KBM-7 (cell line): ENCODE data around the gene RAB27B.
"Not testable (repeated sequence)": the region's sequence is repeated elsewhere in the genome, so short reads cannot be mapped to it uniquely, and the experiment has no call there.

Experiments
- DNase-seq: peaks from one replicate; pipeline ENCODE4 v3.0.0-alpha.2; 2015
- in situ Hi-C: fragments of 300-500 bp; cut with MboI; formaldehyde crosslinking; loops from 2 replicates; pipeline ENCODE4 v1.14.3; 2020; ENCODE audit warnings: low sequenced_read_pairs, low pct_unique_long_range_greater_than_20kb, mixed read lengths

RAB27B gene

DNA sequence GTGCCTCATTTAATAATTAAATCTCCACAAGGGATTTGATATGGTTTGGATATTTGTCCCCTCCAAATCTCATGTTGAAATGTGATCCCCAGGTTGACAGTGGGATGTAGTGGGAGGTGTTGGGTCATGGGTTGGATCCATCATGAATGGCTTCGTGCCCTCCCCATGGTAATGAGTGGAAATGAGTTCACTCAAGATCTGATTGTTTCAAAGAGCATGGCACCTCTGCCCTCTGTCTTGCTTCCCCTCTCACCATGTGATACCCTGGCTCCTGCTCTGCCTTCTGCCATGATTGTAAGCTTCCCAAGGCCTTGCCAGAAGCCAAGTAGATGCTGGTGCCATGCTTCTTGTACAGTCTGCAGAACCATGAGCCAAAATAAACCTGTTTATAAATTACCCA is 15.0 kb upstream of the RAB27B start:
- no peak for DNase-seq
- in situ Hi-C loops = no loop called here

DNA sequence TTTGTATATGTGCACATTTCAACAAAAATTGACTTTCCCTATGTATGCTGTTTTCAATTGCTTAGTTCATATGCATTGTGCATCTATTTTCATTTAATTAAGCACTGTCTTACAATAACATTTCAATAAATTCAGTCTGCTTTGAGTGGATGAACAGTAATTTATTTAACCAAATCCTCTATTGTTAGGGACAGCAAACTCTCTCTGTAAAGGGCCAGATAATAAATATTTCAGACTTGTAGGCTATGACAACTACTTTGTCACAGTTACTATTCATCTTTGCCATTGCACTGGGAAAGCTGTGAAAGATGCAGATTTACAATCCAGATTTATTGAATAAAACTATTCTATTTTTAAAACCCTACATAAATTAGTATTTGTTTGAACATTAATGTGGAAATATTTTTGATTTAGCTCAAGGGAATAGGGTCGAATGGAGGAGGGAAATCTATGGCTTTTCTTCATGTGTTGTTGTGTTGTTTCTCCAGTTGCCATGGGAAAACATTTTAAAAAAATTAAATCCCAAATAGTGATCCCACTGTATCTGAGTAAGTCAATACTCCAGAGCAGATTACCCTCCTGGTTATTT is 14.2 kb upstream of the RAB27B start:
- in situ Hi-C loops = no loop called here
- DNase-seq = no peak

DNA sequence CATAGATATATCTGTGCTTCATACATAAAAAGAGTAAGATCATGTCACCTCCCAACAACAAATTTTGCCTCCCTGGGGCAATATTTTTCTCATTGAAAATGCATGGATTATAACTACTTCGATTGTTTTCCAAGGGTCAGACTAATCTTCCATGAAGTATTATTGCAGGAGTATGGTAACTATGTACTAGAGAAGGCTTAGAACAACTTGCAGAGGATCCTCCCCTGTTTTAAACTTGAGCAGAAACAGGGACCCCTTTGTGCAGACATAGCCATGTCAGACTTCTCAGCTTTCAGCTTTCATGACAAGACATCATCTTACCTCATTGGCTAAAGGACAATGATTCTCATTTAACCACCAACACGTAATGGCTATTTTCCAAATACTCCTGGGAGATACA is 13.2 kb upstream of the RAB27B start:
- DNase-seq = no peak
- in situ Hi-C loops = no loop called here

DNA sequence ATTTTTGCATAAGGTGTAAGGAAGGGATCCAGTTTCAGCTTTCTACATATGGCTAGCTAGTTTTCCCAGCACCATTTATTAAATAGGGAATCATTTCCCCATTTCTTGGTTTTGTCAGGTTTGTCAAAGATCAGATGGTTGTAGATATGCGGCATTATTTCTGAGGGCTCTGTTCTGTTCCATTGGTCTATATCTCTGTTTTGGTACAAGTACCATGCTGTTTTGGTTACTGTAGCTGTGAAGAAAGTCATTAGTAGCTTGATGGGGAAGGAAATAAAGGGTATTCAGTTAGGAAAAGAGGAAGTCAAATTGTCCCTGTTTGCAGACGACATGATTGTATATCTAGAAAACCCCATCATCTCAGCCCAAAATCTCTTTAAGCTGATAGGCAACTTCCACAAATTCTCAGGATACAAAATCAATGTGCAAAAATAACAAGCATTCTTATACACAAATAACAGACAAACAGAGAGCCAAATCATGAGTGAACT is 7.4 kb upstream of the RAB27B start:
- peak; percentile 64 for DNase-seq
- in situ Hi-C loops = not testable (repeated sequence)

DNA sequence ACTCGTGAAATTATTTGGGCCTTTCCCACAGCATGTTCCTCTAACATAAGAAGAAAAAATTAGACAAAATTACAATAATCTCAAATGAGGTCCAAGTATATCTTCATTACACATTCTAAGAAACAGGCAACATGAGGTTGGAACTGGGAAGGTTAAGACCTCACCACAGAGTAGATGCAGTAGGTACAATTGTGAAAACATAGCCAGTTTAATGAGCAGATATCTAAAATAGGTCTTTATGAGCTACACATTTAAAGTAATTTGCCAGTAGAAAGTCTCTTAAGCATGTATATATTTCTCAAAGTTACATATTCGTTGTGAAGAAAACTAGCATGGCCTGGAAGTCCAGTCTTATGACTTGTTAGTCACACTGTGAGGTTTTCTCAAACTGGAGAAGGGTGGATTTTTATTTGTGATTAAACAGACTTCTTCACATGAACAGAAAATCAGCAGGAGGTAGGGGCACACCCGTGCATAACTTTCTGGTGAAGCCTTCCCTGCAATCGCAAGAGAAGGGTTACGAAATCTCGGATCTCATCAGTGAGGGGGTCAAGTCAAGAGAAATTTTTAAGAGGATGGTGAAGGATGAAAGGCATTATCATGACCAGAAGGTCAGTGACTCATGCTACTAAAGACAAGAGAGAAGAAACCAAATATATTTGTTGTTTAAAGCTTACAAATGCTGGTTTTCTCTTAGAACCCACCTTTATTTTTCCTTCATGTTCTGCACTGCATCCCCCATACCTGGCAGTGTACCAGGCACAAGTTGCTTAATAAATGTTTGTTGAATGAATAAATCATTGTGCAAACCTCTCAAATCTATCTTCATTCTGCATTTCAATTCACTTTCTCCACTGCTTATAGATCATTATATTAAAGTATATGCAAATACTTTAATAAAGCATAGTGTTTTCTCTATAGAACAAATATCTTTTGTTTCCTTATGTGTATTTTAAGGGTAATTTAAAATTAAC is 5.1 kb upstream of the RAB27B start:
- DNase-seq = peak; percentile 18
- in situ Hi-C loops = no loop called here

DNA sequence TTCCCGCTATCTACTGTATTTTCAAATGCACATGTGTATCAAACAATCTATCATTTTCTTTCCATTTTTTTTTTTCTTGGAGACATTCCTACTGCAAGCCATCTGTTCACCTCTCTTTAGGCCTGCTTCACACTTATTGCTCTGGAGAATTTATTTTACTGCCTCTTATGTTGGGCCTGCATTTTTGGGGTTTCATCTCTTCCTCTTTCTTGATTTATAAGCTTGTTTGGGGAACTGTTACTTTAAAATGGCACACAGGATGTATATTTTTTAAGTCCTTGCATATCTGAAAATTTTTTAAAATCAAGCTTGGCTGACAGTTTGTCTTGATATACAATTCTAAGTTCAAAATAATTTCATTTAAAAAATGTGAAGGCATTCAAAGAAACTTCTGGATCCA is 3.5 kb upstream of the RAB27B start:
- in situ Hi-C loops = no loop called here
- peak; percentile 12 for DNase-seq

DNA sequence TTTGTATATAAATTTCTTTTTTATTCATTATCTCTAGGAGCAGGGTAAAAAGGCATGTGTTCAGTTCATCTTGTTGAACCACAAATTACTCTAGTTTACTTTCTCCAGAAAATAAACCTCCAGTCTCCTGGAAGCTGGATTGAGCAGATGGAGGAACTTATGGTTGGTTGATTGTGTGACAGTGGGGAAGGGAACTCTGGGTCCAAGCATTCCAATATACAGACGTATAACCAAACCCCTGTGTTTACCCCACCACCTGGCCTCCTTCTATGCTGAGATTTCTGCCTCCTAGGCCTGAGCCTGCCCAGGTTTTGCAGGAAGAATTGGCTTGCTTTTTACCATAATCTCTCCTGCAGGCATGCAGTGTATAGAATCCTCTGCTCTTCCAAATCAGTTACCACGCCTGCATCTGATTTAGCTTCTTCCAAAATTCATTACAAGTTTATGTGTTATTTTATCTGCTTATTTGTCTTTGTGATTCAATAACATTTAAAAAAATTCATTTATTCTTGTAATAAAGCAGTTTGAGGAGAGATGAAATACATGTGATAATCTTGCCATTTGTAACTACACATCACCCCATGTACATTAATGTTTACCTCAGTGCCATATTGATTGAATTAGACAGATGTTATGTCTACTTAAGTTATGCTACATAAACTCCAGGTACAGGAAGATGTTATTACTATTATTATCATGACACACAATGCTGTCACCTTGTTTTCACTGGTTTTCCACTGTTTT is 2.5 kb upstream of the RAB27B start:
- in situ Hi-C loops = no loop called here
- DNase-seq = no peak

DNA sequence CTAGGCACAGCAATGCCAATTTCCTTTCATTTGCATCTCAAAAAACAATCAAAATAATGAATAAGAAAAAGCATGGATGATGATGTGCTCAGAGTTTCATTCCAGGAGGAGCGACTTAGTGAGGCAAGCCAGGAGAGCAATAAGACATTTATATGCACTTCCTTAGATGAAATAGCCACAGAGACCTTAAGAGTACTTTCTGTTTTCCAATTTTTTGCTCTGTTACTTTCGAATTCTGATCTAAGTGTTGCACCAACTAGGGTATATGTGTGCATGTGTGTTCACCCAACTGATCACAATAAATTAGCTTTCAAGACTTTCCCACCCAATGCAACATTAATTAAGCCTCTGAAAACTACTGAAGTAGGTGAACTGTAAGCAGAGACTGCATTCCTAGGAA is 709 bp downstream of the RAB27B start:
- DNase-seq = no peak
- in situ Hi-C loops = no loop called here

DNA sequence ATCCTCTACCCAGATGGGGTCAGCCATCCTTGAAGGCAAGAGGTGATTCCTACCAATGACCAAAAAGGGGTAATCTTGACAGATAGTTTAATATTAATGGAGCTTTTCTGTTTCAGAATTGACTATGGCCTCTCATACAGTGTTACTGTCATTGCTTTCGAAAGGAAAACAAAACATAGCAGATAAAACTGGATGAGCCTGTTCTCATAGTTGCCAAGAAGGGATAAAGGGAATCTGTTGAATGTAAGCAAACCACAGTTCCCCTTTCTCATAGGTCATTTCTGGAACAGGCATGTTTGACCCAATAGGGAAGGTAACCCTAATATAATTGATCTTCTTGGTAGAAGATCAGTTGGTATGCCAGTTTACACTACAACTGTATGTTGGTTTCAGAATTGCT is 1.6 kb downstream of the RAB27B start:
- DNase-seq = no peak
- in situ Hi-C loops = no loop called here

DNA sequence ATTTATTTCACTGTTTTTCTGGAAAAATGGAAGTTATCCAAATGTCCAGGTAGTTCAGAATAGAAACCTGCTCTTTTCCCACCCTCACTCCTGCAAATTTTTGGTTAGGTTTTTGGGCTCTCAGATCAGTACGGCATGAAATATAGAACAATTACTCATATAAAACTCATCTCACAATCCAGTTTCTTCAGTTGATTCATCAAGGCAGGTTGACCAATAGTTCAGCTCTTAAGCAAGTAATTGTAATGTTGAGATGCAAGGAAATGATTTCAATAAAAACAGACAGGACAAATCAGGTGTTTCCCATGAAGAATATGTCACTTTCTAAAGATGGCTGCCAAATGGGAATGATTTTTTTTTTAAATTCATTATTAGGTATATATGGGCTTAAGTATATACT is 2.0 kb downstream of the RAB27B start:
- DNase-seq = no peak
- in situ Hi-C loops = no loop called here

DNA sequence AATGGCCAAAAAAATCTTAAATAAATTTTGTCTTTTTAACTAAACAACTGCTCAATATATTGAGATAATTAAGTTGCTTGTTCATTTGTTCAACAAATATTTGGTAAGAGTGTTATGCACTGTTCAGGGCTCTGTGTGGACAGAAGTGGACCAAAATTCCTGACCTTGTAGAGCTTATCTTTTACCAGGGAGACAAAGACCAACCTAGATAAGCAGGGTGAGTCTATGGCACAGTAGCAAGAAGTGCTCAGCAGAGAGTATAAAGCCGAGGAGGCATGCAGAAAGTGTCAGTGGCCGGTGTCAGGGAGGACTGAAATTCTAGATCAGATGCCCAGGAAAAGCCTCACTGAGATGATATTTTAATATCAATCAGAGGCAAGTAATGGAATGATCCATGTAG is 2.6 kb downstream of the RAB27B start:
- DNase-seq = no peak
- in situ Hi-C loops = no loop called here

DNA sequence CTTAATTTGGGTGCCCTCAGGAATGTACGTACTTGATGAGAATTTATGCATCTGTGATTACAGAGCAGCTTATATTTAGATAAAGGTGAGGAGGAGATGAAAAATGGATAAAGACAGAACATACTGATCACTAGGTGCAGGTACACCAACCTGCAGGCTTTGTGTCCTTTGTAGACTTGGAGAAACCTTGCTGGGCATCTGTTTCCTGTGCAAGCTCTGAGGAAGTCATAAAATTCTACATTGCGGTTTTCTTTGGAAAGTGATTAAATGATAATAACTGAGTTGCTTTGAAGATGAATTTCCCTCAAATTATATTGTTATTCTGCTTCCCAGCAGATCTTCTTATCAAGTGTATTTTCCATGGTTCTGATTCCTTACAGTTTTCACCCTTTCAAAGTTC is 7.7 kb downstream of the RAB27B start:
- in situ Hi-C loops = no loop called here
- peak; percentile 79 for DNase-seq

DNA sequence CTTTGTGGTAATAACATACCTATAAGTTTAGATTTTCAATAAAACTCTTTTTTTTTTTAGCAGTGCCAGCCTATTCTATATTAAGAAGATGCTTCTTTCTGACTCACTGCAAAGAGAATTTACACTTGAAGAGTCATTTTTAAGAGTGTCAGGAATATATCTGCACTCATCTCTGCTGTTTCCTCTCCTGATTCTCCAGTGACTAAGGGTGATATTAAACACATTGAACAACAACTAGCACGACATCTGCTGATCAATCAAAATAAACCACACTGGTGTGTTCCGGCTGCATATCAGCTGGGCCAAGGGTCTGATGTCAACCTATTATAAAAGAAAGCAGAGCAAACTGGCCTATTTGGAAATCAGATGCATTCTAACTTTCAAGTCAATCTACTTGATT is 15.0 kb downstream of the RAB27B start:
- DNase-seq = no peak
- in situ Hi-C loops = no loop called here

DNA sequence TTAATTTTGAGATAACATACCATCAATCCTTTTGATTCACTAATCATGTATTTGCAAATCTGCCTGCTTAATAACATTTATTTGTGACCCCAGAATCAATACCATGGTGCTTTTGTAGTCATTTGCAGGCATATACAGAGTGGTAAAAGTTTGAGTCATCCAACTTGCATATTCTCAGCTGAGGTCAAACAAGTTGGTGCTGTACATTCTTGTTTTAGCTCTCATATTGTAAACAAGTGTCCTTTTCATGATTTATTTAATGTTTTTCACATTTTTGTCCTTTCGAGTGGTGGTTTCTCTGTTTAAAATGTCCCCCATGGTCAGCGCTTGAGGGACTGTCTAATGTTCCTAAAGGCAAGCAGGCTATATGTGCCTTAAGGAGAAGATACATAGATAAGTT is 17.5 kb downstream of the RAB27B start:
- DNase-seq = no peak

DNA sequence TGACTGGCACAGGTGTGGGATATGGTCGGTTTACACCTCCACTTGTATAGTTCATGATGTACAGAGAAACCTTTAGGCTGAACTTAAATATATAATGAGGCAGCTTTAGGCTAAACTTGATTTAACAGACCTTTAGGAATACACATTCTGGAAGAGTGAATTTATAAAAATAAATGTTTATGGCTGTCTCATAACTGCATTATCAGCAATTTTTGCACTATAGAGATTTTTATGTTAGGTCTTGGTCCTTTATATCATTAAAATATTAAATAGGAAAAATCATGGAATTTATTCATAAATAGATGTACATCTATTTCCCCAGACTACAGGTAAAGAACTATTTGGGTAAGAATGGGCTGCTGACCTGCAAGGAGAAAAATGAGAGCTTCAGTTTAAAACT is 19.8 kb downstream of the RAB27B start:
- DNase-seq = no peak
- in situ Hi-C loops = no loop called here

More for the DNA sequence above, 17.5 kb downstream of the RAB27B start:
- in situ Hi-C loops = no loop called here

DNA sequence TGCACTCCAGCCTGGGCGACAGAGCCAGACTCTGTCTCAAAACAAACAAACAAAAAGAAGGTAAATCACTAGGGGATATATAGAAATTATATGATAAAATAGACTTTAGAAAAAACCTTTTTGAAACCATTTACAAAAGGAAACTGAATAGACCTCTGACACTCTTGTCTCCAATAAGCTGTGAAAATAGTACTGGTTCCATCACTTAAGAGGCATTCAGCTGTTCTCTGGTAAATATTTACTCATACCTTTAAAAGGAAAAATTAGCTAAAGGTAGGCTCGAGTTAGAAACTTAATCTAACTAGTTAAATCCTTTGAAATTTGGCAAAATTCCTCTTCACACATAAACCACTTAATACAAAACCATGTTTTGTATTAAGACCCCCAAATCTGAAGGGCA is 21.4 kb downstream of the RAB27B start:
- in situ Hi-C loops = no loop called here
- DNase-seq = no peak

DNA sequence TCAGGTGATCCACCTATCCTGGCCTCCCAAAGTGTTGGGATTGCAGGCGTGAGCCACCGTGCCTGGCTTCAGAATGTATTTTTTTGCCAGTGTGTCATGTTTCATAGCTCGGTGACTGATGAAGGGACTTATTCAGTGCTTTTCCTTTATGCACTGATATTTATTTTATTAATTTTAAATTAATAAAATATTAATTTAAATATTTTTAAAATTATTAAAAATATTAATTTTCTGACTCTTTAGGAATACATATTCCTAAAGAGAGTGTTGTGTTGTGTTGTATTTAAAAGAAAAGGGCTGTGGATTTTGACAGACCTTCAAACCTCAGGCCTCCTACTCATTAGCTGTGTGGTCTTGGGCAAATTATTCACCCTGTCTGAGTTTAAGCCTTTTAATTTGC is 22.3 kb downstream of the RAB27B start:
- DNase-seq = no peak
- in situ Hi-C loops = no loop called here

DNA sequence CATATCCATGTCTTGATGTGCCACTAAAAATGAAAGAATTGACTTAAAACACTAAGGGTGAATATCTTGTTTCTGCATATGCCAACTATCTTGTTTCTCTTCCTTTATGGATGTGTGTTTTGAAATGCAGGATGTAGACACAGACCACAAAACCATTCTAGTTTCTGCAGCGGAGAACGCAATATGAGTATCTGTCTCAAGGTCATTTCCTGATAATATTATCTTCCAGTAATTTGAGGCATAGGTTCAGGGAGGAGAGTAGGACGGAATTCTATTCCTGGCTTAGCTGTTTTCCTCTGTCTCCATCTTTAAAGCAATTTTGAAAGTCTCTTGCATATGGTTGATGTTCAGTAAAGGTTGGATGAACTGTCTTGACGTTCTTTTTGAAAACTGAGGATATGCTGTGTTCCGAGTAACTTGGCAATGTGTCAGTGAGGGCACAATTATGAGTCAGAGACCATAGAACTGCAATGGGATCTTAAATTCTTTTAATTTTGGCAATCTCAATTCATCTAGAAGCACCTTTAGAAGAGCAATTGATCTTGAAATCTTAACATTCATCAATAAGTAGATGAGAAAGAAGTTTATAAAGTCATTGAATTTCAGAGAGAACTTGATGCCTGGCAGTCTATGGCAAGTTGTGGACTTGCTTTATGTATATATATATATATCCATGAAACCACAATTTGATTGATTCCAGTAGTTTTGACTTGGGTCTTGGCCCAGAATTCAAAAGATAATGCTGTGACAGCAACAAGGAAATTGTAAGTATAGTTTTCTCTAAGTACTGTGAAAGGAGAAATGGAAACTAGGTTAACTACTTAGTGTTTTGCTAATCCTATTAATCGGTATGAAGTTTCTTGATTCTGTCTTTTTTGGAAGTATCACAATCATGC is 24.8 kb downstream of the RAB27B start:
- in situ Hi-C loops = no loop called here
- peak; percentile 64 for DNase-seq

DNA sequence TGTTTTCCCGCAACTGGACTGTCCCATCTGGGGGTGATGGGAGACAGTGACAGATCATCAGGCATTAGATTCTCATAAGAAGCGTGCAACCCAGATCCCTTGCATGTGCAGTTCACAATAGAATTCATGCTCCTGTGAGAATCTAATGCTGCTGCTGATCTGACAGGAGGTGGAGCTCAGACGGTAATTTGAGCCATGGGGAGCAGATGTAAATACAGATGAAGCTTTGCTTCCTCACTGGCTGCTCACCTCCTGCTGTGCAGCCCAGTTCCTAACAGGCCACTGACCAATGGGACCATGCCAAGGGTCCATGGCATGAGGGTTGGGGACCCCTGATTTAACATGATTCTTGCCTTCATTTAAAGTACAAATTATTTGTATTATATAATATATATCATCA is 26.8 kb downstream of the RAB27B start:
- in situ Hi-C loops, DNase-seq: not testable (repeated sequence)
